Measurements from ENCODE around the gene PTGS1.

GRCh38 chr9:122322553-122322952 lies 48.3 kb upstream of the PTGS1 start:
- TF ChIP-seq, protein P1, sequence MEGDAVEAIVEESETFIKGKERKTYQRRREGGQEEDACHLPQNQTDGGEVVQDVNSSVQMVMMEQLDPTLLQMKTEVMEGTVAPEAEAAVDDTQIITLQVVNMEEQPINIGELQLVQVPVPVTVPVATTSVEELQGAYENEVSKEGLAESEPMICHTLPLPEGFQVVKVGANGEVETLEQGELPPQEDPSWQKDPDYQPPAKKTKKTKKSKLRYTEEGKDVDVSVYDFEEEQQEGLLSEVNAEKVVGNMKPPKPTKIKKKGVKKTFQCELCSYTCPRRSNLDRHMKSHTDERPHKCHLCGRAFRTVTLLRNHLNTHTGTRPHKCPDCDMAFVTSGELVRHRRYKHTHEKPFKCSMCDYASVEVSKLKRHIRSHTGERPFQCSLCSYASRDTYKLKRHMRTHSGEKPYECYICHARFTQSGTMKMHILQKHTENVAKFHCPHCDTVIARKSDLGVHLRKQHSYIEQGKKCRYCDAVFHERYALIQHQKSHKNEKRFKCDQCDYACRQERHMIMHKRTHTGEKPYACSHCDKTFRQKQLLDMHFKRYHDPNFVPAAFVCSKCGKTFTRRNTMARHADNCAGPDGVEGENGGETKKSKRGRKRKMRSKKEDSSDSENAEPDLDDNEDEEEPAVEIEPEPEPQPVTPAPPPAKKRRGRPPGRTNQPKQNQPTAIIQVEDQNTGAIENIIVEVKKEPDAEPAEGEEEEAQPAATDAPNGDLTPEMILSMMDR (IDR thresholded peaks at IDR 0.05; ENCODE audit: insufficient read depth, low read length, poor library complexity, severe bottlenecking): no peak
- no peak for TF ChIP-seq EZH2phosphoT487 (conservative IDR thresholded peaks at IDR 0.05; ENCODE audit: low read length)

All from SU-DHL-6 (cell line).